H9 (cell line): ENCODE measurements around the gene ARVCF. TPM values are rescaled to one million over a fixed set of nuclear protein-coding genes. Genes with fewer than 3 reads are reported as not detected.

Source experiments
- DNase-seq: peaks from one replicate; pipeline ENCODE4 v3.0.0-alpha.2; 2017
- H2AFZ ChIP-seq: one replicate; pipeline ENCODE4 v1.6.1; 2013; ENCODE audit warnings: mild to moderate bottlenecking, low read length, control low read depth, moderate library complexity
- H2AK5ac ChIP-seq: 2 replicates; pipeline ENCODE4 v1.6.1; 2013; ENCODE audit warnings: low read length, control low read depth, mixed read lengths; ENCODE audit not compliant: insufficient read length
- H2BK120ac ChIP-seq: one replicate; pipeline ENCODE4 v1.6.1; 2013; ENCODE audit warnings: low read depth, mild to moderate bottlenecking, low read length, control low read depth, inconsistent platforms; ENCODE audit not compliant: poor library complexity, severe bottlenecking
- H2BK12ac ChIP-seq: 2 replicates; pipeline ENCODE4 v1.6.1; 2013; ENCODE audit warnings: low read length, control low read depth, mixed read lengths, low read depth; ENCODE audit not compliant: insufficient read length
- H2BK15ac ChIP-seq: 2 replicates; pipeline ENCODE4 v1.6.1; 2013; ENCODE audit warnings: low read depth, low read length, control low read depth
- H2BK20ac ChIP-seq: one replicate; pipeline ENCODE4 v1.6.1; 2013; ENCODE audit warnings: low read depth, mild to moderate bottlenecking, low read length, control low read depth, inconsistent platforms; ENCODE audit not compliant: poor library complexity, severe bottlenecking
- H2BK5ac ChIP-seq: 2 replicates; pipeline ENCODE4 v1.6.1; 2013; ENCODE audit warnings: low read length, control low read depth, mixed read lengths; ENCODE audit not compliant: insufficient read length
- H3K14ac ChIP-seq: 2 replicates; pipeline ENCODE4 v1.6.1; 2013; ENCODE audit warnings: low read length, control low read depth; ENCODE audit not compliant: insufficient read depth
- H3K18ac ChIP-seq: 2 replicates; pipeline ENCODE4 v1.6.1; 2013; ENCODE audit warnings: low read depth, mild to moderate bottlenecking, mixed read lengths, low read length, control low read depth; ENCODE audit not compliant: insufficient read length
- H3K23ac ChIP-seq: 2 replicates; pipeline ENCODE4 v1.6.1; 2013; ENCODE audit warnings: low read length, control low read depth, mixed read lengths, low read depth; ENCODE audit not compliant: insufficient read length
- H3K23me2 ChIP-seq: 2 replicates; pipeline ENCODE4 v1.6.1; 2013; ENCODE audit warnings: low read depth, mild to moderate bottlenecking, mixed read lengths, low read length, control low read depth; ENCODE audit not compliant: insufficient read length, poor library complexity, severe bottlenecking
- H3K27ac ChIP-seq: 2 replicates; pipeline ENCODE4 v1.5.1; 2013; ENCODE audit warnings: low read length, control low read depth, mixed read lengths, low read depth; ENCODE audit not compliant: insufficient read length
- H3K27me3 ChIP-seq: 2 replicates; pipeline ENCODE4 v1.6.1; 2013; ENCODE audit warnings: low read length, control low read depth, inconsistent platforms; ENCODE audit not compliant: insufficient read depth
- H3K4ac ChIP-seq: 2 replicates; pipeline ENCODE4 v1.6.1; 2013; ENCODE audit warnings: low read depth, mild to moderate bottlenecking, control low read depth, inconsistent platforms, low read length, moderate library complexity
- H3K4me1 ChIP-seq: 2 replicates; pipeline ENCODE4 v1.6.1; 2013; ENCODE audit warnings: low read length, control low read depth, inconsistent platforms; ENCODE audit not compliant: insufficient read depth
- H3K4me2 ChIP-seq: 2 replicates; pipeline ENCODE4 v1.6.1; 2013; ENCODE audit warnings: low read length, control low read depth, mixed read lengths; ENCODE audit not compliant: insufficient read length, insufficient read depth
- H3K56ac ChIP-seq: 2 replicates; pipeline ENCODE4 v1.6.1; 2013; ENCODE audit warnings: low read depth, mild to moderate bottlenecking, mixed read lengths, low read length, control low read depth; ENCODE audit not compliant: insufficient read length
- H3K79me1 ChIP-seq: 2 replicates; pipeline ENCODE4 v1.6.1; 2013; ENCODE audit warnings: low read depth, mild to moderate bottlenecking, moderate library complexity, low read length, control low read depth, inconsistent platforms; ENCODE audit not compliant: insufficient read depth, poor library complexity, severe bottlenecking
- H3K79me2 ChIP-seq: 2 replicates; pipeline ENCODE4 v1.6.1; 2013; ENCODE audit warnings: low read length, control low read depth, inconsistent platforms; ENCODE audit not compliant: insufficient read depth
- H3K9ac ChIP-seq: 2 replicates; pipeline ENCODE4 v1.6.1; 2013; ENCODE audit warnings: low read length, control low read depth, mixed read lengths; ENCODE audit not compliant: insufficient read length; ENCODE audit errors: extremely low read depth
- H3K9me3 ChIP-seq: one replicate; pipeline ENCODE4 v1.6.1; 2013; ENCODE audit warnings: low read depth, low read length, inconsistent platforms; ENCODE audit not compliant: control insufficient read depth
- H3T11ph ChIP-seq: one replicate; pipeline ENCODE4 v1.6.1; 2013; ENCODE audit warnings: mild to moderate bottlenecking, low read length, control low read depth, inconsistent platforms
- H4K20me1 ChIP-seq: one replicate; pipeline ENCODE4 v1.6.1; 2013; ENCODE audit not compliant: control insufficient read depth, insufficient read length, insufficient read depth
- H4K5ac ChIP-seq: 2 replicates; pipeline ENCODE4 v1.6.1; 2013; ENCODE audit warnings: low read depth, mild to moderate bottlenecking, mixed read lengths, low read length, control low read depth; ENCODE audit not compliant: insufficient read length
- H4K8ac ChIP-seq: replicated peaks from 2 replicates; pipeline ENCODE4 v1.6.1; 2013; ENCODE audit warnings: low read length, control low read depth, mixed read lengths, low read depth; ENCODE audit not compliant: insufficient read length
- H4K91ac ChIP-seq: 2 replicates; pipeline ENCODE4 v1.6.1; 2013; ENCODE audit warnings: low read depth, mild to moderate bottlenecking, moderate library complexity, mixed read lengths, low read length, control low read depth; ENCODE audit not compliant: insufficient read length
- H3K27ac Mint-ChIP-seq, 3 experiments: 2 replicates in 2 of 3; 3 replicates in 1 of 3; pipeline ENCODE4 v1.8.0; 2020 to 2021; ENCODE audit warnings: mixed read lengths in 3 of 3, mild to moderate bottlenecking in 1 of 3, moderate library complexity in 1 of 3
- H3K27me3 Mint-ChIP-seq: 2 replicates; pipeline ENCODE4 v1.8.0; 2021; ENCODE audit warnings: low read depth, mild to moderate bottlenecking, moderate library complexity, mixed read lengths
- H3K36me3 Mint-ChIP-seq, 3 experiments: 2 replicates in 2 of 3; 3 replicates in 1 of 3; pipeline ENCODE4 v1.8.0; 2020 to 2021; ENCODE audit warnings: low read depth in 3 of 3, mixed read lengths in 3 of 3; ENCODE audit not compliant: insufficient read depth in 1 of 3
- H3K4me1 Mint-ChIP-seq, 2 experiments: 2 replicates each; pipeline ENCODE4 v1.8.0; 2020; ENCODE audit warnings: mixed read lengths in 2 of 2
- H3K4me3 Mint-ChIP-seq, 2 experiments: 2 replicates in 1 of 2; 3 replicates in 1 of 2; pipeline ENCODE4 v1.8.0; 2020 to 2021; ENCODE audit warnings: mild to moderate bottlenecking in 2 of 2, mixed read lengths in 2 of 2, moderate library complexity in 1 of 2
- H3K9me3 Mint-ChIP-seq, 2 experiments: 2 replicates in 1 of 2; 3 replicates in 1 of 2; pipeline ENCODE4 v1.8.0; 2020; ENCODE audit warnings: mild to moderate bottlenecking in 2 of 2, mixed read lengths in 2 of 2, moderate library complexity in 1 of 2
- WGBS: extraction: QIAGEN DNeasy Blood & Tissue Kit; methylation state at CpG from one replicate; pipeline ENCODE4 v1.1.7; 2013; ENCODE audit warnings: missing lambda C conversion rate, low lambda C conversion rate, mixed read lengths; ENCODE audit not compliant: insufficient read length; ENCODE audit errors: extremely low coverage; 5-methylcytosine and 5-hydroxymethylcytosine counted together
- total RNA-seq: library from RNA; stranded (reverse); gene quantifications from 2 replicates; pipeline ENCODE4 v1.2.1, GENCODE V29; 2021
- TF ChIP-seq, protein P1 (sequence below): fragments of 200-600 bp; sonication (generic); conservative IDR thresholded peaks from 3 replicates; pipeline ENCODE4 v1.8.0; 2021; ENCODE audit warnings: antibody characterized with exemption, mild to moderate bottlenecking

Gene ARVCF
- total RNA-seq, 1 experiment from 2014 or later = 40.7 TPM

GRCh38 chr22:19993926-19994325 lies 22.7 kb downstream of the ARVCF start:
- Histone ChIP-seq H2AK5ac (no peak overlapping the region), H4K20me1 (no peaks in the 10 kb centered on the region), H3K27me3 (no peaks in the 10 kb centered on the region), H3K14ac (no peak overlapping the region), H2BK20ac (no peak overlapping the region), H2BK5ac (no peak overlapping the region), H3K23me2 (no peaks in the 10 kb centered on the region), H3K79me2 (no peaks in the 10 kb centered on the region), H2BK15ac (no peak overlapping the region), H3K23ac (no peak overlapping the region), H4K5ac (no peak overlapping the region), H3T11ph (no peak overlapping the region), H3K56ac (no peak overlapping the region), H3K18ac (no peak overlapping the region), H4K91ac (no peak overlapping the region), H3K4ac (no peak overlapping the region), H3K9ac (no peak overlapping the region), H3K9me3 (no peaks in the 10 kb centered on the region), H3K4me1 (no peaks in the 10 kb centered on the region), H3K27ac (no peak overlapping the region), H2AFZ (no peak overlapping the region), H4K8ac (no peak overlapping the region), H3K4me2 (no peak overlapping the region), H3K79me1 (no peaks in the 10 kb centered on the region), H2BK12ac (no peak overlapping the region), H2BK120ac (no peak overlapping the region)
- H3K27me3 Mint-ChIP-seq = no peaks in the 10 kb centered on the region; the same call in 1 of the 2 replicates
- H3K27ac Mint-ChIP-seq = no peak overlapping the region
- peaks cover 6 to 15% of the 10 kb centered on the region in 2 experiments for H3K4me1 Mint-ChIP-seq
- WGBS = no CpG with 5 or more reads among the region's 7 CpGs
- H3K36me3 Mint-ChIP-seq = no peaks in the 10 kb centered on the region
- no peak for DNase-seq
- H3K4me3 Mint-ChIP-seq = no peak overlapping the region
- TF ChIP-seq, protein P1, sequence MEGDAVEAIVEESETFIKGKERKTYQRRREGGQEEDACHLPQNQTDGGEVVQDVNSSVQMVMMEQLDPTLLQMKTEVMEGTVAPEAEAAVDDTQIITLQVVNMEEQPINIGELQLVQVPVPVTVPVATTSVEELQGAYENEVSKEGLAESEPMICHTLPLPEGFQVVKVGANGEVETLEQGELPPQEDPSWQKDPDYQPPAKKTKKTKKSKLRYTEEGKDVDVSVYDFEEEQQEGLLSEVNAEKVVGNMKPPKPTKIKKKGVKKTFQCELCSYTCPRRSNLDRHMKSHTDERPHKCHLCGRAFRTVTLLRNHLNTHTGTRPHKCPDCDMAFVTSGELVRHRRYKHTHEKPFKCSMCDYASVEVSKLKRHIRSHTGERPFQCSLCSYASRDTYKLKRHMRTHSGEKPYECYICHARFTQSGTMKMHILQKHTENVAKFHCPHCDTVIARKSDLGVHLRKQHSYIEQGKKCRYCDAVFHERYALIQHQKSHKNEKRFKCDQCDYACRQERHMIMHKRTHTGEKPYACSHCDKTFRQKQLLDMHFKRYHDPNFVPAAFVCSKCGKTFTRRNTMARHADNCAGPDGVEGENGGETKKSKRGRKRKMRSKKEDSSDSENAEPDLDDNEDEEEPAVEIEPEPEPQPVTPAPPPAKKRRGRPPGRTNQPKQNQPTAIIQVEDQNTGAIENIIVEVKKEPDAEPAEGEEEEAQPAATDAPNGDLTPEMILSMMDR = no peak
- H3K9me3 Mint-ChIP-seq = no peaks in the 10 kb centered on the region; a peak in 1 of 5 replicates
